GM18868 (cell line): ENCODE data around the gene COL6A3.

Experiments used
- ATAC-seq: cut with Tn5 transposase; IDR thresholded peaks from one replicate; pipeline ENCODE4 v1.9.1; 2021; ENCODE audit warnings: mild to moderate bottlenecking, moderate library complexity; ENCODE audit not compliant: unreplicated experiment

The COL6A3 gene

DNA sequence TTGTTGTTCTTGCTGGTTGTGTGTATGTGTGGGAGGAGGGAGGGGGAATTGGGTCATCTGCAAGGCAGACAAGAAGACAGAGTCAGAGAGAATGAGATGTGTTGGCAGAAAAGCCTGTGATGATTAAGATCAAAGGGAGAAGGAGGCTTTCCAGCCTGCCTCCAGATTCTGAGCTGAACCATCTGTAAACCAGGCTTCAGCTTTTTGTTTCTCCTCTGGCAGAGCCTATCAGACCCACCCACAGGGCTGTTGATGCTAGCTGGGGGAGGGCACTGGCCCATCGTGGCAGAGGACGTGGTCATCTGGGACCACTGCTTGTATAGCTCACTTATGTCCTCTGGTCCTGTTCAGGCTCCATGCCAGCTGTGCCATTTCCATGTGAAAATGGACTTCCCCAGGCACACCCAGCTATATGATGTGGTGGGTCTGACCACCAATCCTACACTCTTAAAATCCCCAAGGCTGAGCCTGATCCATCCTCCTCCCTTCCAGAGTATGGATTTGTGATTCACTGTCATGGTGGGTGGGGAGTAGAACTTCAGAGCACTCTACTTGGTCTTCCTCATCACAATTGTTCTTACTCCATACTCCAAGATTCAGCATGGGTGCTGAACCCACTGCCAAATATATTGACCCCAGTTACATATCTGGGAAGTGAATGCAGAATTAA, 27.8 kb upstream of the COL6A3 start:
- ATAC-seq: no peak

- no peak for ATAC-seq
These were observed 26.9 kb upstream of the COL6A3 start for GRCh38 chr2:237440819-237441281.

DNA sequence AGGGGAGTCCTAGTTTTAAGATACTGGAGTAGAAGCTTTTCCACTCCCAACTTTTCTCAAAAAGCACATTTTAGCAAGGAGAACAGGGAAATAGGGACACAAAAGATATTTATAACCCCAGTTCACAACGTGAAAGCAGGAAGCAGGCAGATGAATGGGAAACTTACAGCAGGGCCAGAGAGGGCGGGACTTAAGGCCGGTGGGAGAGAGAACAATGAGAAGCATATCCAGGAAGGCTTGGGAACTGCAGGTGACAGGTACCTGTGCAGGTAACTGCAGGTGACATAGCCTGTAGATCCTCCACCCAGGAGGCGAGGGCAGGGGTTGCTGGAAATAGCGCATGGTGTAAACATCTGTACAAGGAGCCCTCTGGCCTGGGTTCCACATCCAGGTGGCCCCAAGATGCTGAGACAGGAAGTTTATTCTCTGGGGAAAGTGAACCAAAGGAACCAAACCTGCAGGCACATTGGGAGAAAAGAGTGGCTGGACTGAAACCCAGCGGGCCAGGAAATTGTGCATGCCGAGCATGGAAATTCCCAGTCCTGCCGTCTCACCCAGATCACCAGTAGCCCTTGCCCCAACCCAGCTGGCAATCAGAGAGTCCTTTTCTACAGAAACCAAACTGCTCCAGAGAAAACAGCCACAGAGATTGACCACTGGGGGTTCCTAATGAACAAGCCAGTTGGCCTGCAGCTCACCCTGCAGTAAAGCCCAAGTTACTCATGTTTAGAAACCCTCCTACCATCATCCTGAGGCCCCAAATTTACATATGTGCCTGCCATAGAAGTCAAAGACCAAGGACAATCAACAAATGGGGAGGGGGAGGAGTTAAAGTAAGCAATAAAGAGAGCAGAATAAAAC, 24.3 kb upstream of the COL6A3 start:
- no peak for ATAC-seq

DNA sequence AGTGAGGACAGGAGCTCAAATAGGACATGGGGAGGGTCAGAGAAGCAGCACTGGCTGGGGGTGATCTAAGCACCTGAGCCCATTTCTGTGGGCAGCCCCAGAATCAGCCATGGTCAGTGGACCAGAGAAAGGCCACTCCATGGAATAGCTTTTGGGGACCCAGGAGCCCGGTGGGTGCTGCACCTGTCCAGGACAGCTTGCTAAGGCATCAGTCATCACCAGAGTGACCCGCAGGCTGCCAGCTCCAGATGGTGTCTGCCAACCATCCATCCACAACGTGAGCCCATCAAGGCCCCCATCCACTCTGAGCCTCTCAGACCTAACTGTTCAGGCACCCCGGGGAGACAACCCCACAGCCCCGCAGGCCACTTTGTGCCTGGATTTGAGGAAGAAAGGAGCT, 23.6 kb upstream of the COL6A3 start:
- ATAC-seq: no peak

DNA sequence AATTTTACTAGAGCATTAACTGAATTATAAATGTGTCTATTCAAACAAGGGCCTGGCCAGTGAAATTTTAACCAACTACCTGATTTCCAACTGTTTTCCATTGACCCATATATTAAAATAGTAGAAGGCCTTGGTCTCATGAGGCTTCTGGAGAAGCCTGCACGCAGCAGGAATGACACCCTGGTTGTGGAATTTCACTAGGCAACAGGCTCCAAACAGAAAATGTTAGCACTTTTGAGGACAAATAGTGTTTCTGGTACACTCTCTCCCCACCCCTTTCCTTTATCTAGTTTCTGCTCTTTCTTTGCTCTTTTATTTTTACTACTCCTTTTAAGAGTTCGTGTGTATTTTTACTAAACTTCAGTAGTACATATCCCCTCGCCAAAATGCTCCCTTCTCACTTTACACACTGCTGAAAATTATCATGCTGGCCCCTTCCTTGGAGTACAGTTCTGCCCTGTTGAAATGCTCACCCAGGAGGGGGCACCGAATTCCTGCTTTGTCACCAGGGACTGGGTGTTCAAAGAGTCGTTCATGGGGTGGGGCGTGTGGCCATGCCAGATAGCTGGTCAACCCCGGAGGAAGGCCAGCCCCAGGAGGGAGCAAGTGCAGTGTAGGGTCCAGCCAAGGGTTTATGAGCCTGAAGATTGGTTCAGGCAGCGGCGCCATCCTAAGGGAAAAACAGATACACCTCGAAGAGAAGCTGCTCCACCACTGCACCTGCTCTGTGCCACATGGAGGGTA, 22.1 kb upstream of the COL6A3 start:
- ATAC-seq: no peak

- ATAC-seq: peak; percentile 43
These were observed 20.9 kb upstream of the COL6A3 start for GRCh38 chr2:237434866-237435311.

DNA sequence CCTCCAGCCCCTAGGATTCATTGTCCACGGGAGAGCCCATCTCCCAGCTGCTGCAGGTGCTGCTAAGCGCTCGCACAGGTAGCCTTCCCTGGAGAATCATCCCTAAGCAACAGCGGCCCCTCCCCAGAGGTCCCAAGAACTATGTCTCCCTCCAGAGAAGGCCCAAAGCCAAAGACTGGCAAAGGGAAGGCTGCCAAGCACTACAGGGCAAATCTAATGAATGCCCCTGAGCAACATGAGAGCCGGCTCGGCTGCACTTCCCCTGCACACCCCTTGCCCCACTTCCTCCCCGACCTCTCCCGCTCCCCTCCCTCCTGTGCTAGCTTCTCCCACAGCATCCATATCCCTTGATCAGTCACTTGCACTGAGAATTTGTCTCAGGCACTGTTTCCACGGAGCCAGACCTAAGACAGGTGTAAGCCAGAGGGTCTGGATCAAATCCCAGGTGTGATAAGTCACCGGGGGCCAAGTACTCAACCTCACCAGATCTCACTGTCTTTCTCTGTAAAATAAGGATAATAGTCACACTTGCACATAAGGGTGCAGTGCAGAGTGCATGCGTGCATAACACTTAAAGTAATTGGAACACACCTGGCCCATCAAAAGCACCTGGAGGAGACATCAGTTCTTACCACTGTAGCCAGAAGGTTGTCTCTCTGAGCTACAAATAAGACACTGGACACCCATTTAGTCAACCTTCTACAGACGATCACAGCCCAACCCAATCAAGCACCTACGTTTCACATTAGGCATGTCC, 20.1 kb upstream of the COL6A3 start:
- no peak for ATAC-seq

- ATAC-seq: no peak
These were observed 18.6 kb upstream of the COL6A3 start for GRCh38 chr2:237432484-237433092.

DNA sequence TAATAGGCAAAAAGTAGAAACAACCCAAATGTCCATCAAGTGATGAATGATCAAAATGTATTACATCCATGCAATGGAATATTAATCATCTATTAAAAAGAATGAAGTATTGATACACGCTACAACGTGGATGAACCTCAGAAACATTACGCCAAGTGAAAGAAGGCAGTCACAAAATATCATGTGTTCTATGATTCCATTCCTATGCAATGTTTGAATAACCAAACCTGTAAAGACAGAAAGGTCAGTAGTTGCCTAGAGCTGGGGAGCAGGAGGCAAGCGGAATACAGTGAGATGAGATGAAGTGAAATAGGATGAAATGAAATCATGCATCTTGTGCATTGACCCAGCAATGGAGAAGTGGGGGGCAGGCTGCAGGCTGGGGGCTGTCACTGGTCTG, 17.9 kb upstream of the COL6A3 start:
- no peak for ATAC-seq

GRCh38 chr2:237431372-237431771, 17.4 kb upstream of the COL6A3 start:
- ATAC-seq: no peak

GRCh38 chr2:237430861-237431260, 16.9 kb upstream of the COL6A3 start:
- ATAC-seq: no peak

DNA sequence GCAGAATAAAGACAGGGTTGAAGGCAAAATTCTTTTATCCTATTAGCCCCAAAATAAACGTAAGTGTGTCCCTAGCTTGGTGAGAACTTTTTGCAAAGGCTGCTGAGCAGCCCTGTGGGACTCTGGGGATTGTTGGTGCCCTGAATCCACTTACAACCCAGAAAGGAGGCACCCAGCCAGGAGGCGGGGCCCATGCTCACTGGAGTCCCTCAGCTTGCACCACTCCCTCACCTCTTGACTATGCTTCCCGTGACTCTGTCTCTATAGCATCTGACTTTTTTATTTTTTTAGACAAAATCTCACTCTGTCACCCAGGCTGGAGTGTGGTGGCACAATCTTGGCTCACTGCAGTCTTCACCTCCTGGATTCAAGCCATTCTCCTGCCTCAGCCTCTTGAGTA, 15.8 kb upstream of the COL6A3 start:
- no peak for ATAC-seq

- no peak for ATAC-seq
These were observed 14.0 kb upstream of the COL6A3 start for GRCh38 chr2:237427769-237428506.

DNA sequence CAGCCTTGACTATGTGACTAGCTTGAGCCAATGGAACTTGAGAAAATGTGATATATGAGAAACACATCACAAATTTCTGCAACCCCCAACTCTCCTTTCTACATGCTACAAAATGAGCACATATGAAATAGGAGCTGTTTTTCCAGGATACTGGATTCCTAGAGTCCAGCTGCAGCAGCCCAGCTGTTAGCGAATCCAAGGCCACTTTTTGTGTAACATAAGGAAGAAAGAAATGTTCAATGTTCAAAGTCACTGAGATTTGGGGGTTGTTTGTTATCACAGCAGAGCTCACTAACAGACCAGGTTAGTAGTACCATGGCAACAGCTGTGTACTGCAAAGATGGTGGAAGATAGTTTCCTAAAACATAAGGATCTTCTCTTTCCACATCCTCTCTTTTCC, 12.6 kb upstream of the COL6A3 start:
- ATAC-seq: no peak

DNA sequence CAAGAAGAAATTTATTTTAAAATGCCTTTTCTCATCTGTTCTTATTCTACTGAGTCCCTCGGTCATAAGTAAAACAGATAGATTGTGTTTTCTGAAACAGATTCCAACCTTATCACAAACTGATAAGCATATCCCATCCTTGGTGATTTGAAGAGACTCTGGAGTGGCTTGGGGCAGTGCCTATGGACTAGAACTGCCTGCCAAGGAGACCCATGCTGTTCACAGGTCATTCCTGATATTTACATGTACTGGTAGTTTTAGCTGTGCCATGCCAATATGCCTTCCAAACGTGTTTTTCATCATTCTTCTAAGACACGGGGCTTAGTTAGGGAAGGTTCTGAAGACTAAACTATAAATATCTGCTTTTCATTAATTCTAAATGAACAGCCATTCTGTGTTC, 11.4 kb upstream of the COL6A3 start:
- ATAC-seq: no peak

- ATAC-seq: no peak
These were observed 10.6 kb upstream of the COL6A3 start for GRCh38 chr2:237424544-237424943.

DNA sequence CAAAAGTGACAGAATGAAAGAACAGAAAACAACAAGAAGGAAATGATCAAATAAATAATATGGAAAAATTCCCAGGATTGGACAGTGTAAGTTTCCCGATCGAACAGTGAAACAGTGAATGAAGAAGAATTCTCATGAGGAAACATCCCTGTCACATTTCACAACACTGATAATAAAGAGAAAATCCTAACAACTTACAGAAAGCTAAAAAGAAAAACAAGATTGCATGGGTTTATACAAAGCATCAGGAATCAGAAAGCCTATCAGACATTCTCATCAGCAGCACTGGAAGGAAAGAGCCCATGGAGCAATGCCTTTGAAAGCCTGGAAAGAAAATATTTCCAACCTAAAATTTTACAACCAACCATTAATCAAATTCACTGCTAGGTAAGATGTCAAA, 9.9 kb upstream of the COL6A3 start:
- ATAC-seq: no peak

- no peak for ATAC-seq
These were observed 8.3 kb upstream of the COL6A3 start for GRCh38 chr2:237422309-237422708.

GRCh38 chr2:237421542-237422116, 7.7 kb upstream of the COL6A3 start:
- ATAC-seq: no peak
